ENCODE results near the gene CYP39A1.

The CYP39A1 gene

GRCh38 chr6:46605091-46605797 lies 47.4 kb downstream of the CYP39A1 start:
- H3K9me2 ChIP-seq (replicated peaks; ENCODE audit: low read depth, low read length): no peaks in the 10 kb centered on the region
- no peaks in the 10 kb centered on the region for H3K79me2 ChIP-seq (ENCODE audit: insufficient read depth, low read length)
- TF ChIP-seq CTCF (conservative IDR thresholded peaks at IDR 0.05; ENCODE audit: low read length): no peak
- TF ChIP-seq EZH2phosphoT487 (IDR thresholded peaks at IDR 0.05; ENCODE audit: borderline replicate concordance): no peak
- H4K20me1 ChIP-seq (ENCODE audit: insufficient read depth, low read length, poor library complexity, severe bottlenecking): no peaks in the 10 kb centered on the region
- H3K9ac ChIP-seq (ENCODE audit: low read depth, low read length, poor library complexity, severe bottlenecking): no peak overlapping the region
- H3K4me1 ChIP-seq (ENCODE audit: insufficient read depth, low read length, poor library complexity, severe bottlenecking): no peaks in the 10 kb centered on the region
- no peaks in the 10 kb centered on the region for H3F3A ChIP-seq (ENCODE audit: low read depth)
- no peaks in the 10 kb centered on the region for H3K27me3 ChIP-seq (ENCODE audit: insufficient read depth, low read length, poor library complexity, severe bottlenecking)
- no peaks in the 10 kb centered on the region for H3K9me3 ChIP-seq (ENCODE audit: insufficient read depth, low read depth, low read length)
- H3K4me3 ChIP-seq (ENCODE audit: low read length, poor library complexity, severe bottlenecking): no peak overlapping the region
- H3K36me3 ChIP-seq (ENCODE audit: insufficient read depth, low read length): no peaks in the 10 kb centered on the region
- no peak overlapping the region for H3K4me2 ChIP-seq (ENCODE audit: low read depth, low read length, poor library complexity, severe bottlenecking)
- H2AFZ ChIP-seq (ENCODE audit: low read length): no peak overlapping the region

- H3K4me1 ChIP-seq (ENCODE audit: insufficient read depth, low read length, poor library complexity, severe bottlenecking): no peaks in the 10 kb centered on the region
- no peaks in the 10 kb centered on the region for H3K27me3 ChIP-seq (ENCODE audit: insufficient read depth, low read length, poor library complexity, severe bottlenecking)
- H3K36me3 ChIP-seq (ENCODE audit: insufficient read depth, low read length): no peaks in the 10 kb centered on the region
- H3F3A ChIP-seq (ENCODE audit: low read depth): no peaks in the 10 kb centered on the region
- H2AFZ ChIP-seq (ENCODE audit: low read length): no peak overlapping the region
- H3K4me3 ChIP-seq (ENCODE audit: low read length, poor library complexity, severe bottlenecking): no peak overlapping the region
- no peaks in the 10 kb centered on the region for H3K9me3 ChIP-seq (ENCODE audit: insufficient read depth, low read depth, low read length)
- no peaks in the 10 kb centered on the region for H3K9me2 ChIP-seq (replicated peaks; ENCODE audit: low read depth, low read length)
- no peak overlapping the region for H3K4me2 ChIP-seq (ENCODE audit: low read depth, low read length, poor library complexity, severe bottlenecking)
- TF ChIP-seq CTCF (conservative IDR thresholded peaks at IDR 0.05; ENCODE audit: low read length) (no peak), EZH2phosphoT487 (IDR thresholded peaks at IDR 0.05; ENCODE audit: borderline replicate concordance) (no peak)
- H4K20me1 ChIP-seq (ENCODE audit: insufficient read depth, low read length, poor library complexity, severe bottlenecking): no peaks in the 10 kb centered on the region
- H3K9ac ChIP-seq (ENCODE audit: low read depth, low read length, poor library complexity, severe bottlenecking): no peak overlapping the region
- no peaks in the 10 kb centered on the region for H3K79me2 ChIP-seq (ENCODE audit: insufficient read depth, low read length)
Observed at GRCh38 chr6:46598215-46598614, 54.4 kb downstream of the CYP39A1 start.

- no peaks in the 10 kb centered on the region for H4K20me1 ChIP-seq (ENCODE audit: insufficient read depth, low read length, poor library complexity, severe bottlenecking)
- H3K9me3 ChIP-seq (ENCODE audit: insufficient read depth, low read depth, low read length): no peaks in the 10 kb centered on the region
- H3K4me2 ChIP-seq (ENCODE audit: low read depth, low read length, poor library complexity, severe bottlenecking): no peak overlapping the region
- H3K4me3 ChIP-seq (ENCODE audit: low read length, poor library complexity, severe bottlenecking): no peak overlapping the region
- no peaks in the 10 kb centered on the region for H3K4me1 ChIP-seq (ENCODE audit: insufficient read depth, low read length, poor library complexity, severe bottlenecking)
- H3K9me2 ChIP-seq (replicated peaks; ENCODE audit: low read depth, low read length): no peaks in the 10 kb centered on the region
- no peak overlapping the region for H2AFZ ChIP-seq (ENCODE audit: low read length)
- no peaks in the 10 kb centered on the region for H3F3A ChIP-seq (ENCODE audit: low read depth)
- H3K27me3 ChIP-seq (ENCODE audit: insufficient read depth, low read length, poor library complexity, severe bottlenecking): no peaks in the 10 kb centered on the region
- no peak for TF ChIP-seq CTCF (conservative IDR thresholded peaks at IDR 0.05; ENCODE audit: low read length)
- TF ChIP-seq EZH2phosphoT487 (IDR thresholded peaks at IDR 0.05; ENCODE audit: borderline replicate concordance): no peak
- no peaks in the 10 kb centered on the region for H3K79me2 ChIP-seq (ENCODE audit: insufficient read depth, low read length)
- H3K36me3 ChIP-seq (ENCODE audit: insufficient read depth, low read length): no peaks in the 10 kb centered on the region
- H3K9ac ChIP-seq (ENCODE audit: low read depth, low read length, poor library complexity, severe bottlenecking): no peak overlapping the region
Observed at GRCh38 chr6:46592740-46593139, 59.9 kb downstream of the CYP39A1 start.
